DND-41 (cell line): Measurements from ENCODE around the gene AMPH.

ENCODE experiments used
- ATAC-seq: fragments of 200-7000 bp; cut with Tn5 transposase; 3 replicates; pipeline ENCODE4 v1.9.1; 2021; ENCODE audit warnings: low read depth; ENCODE audit not compliant: insufficient read depth
- DNase-seq: peaks from one replicate; pipeline ENCODE4 v3.0.0-alpha.2; 2020
- H2AFZ ChIP-seq: 2 replicates; pipeline ENCODE4 v1.6.0; 2012; ENCODE audit warnings: low read depth, low read length
- H3K27ac ChIP-seq: 2 replicates; pipeline ENCODE4 v1.5.1; 2012; ENCODE audit warnings: low read length, inconsistent platforms
- H3K27me3 ChIP-seq: fragments of 200-600 bp; sonication (generic); 2 replicates; pipeline ENCODE4 v1.6.0; 2012; ENCODE audit warnings: low read length, mild to moderate bottlenecking, inconsistent platforms; ENCODE audit not compliant: insufficient read depth, poor library complexity
- H3K36me3 ChIP-seq: 2 replicates; pipeline ENCODE4 v1.5.1; 2012; ENCODE audit warnings: low read length, inconsistent platforms; ENCODE audit not compliant: insufficient read depth
- H3K4me1 ChIP-seq: 2 replicates; pipeline ENCODE4 v1.5.1; 2012; ENCODE audit warnings: mild to moderate bottlenecking, low read length; ENCODE audit not compliant: insufficient read depth
- H3K4me2 ChIP-seq: 2 replicates; pipeline ENCODE4 v1.6.0; 2012; ENCODE audit warnings: mild to moderate bottlenecking, moderate library complexity, low read length, inconsistent platforms; ENCODE audit not compliant: insufficient read depth
- H3K4me3 ChIP-seq, 2 experiments: fragments of 200-600 bp in 1 of 2; shearing (Covaris generic) in 1 of 2; 2 replicates each; pipeline ENCODE4 v1.5.1; 2012 to 2016; ENCODE audit warnings: inconsistent platforms in 2 of 2, low read length in 2 of 2, mild to moderate bottlenecking in 2 of 2, low read depth in 1 of 2, moderate library complexity in 1 of 2
- H3K79me2 ChIP-seq: 2 replicates; pipeline ENCODE4 v1.6.0; 2012; ENCODE audit warnings: low read length, inconsistent platforms; ENCODE audit not compliant: insufficient read depth
- H3K9ac ChIP-seq: 2 replicates; pipeline ENCODE4 v1.6.0; 2012; ENCODE audit warnings: low read depth, mild to moderate bottlenecking, inconsistent platforms, low read length, moderate library complexity
- H3K9me3 ChIP-seq: 2 replicates; pipeline ENCODE4 v1.5.1; 2012; ENCODE audit warnings: low read length, moderate library complexity, mild to moderate bottlenecking, inconsistent platforms; ENCODE audit not compliant: insufficient read depth, severe bottlenecking
- H4K20me1 ChIP-seq: 2 replicates; pipeline ENCODE4 v1.6.0; 2012; ENCODE audit warnings: low read length; ENCODE audit not compliant: insufficient read depth
- CTCF ChIP-seq: IDR thresholded peaks from 2 replicates; pipeline ENCODE4 v1.5.1; 2012; ENCODE audit warnings: borderline replicate concordance, low read length, moderate library complexity, mild to moderate bottlenecking; ENCODE audit not compliant: poor library complexity, severe bottlenecking; ENCODE audit errors: extremely low read depth
- EZH2 ChIP-seq: IDR thresholded peaks from 3 replicates; pipeline ENCODE4 v1.6.1; 2012; ENCODE audit warnings: borderline replicate concordance, low read depth, mild to moderate bottlenecking, moderate library complexity, low read length, inconsistent platforms; ENCODE audit not compliant: severe bottlenecking

The AMPH gene

GRCh38 chr7:38546763-38547162 is 84.4 kb downstream of the AMPH start:
- Histone ChIP-seq H3K4me2 (no peak overlapping the region), H2AFZ (no peak overlapping the region), H3K36me3 (no peaks in the 10 kb centered on the region), H3K9ac (no peak overlapping the region), H3K4me3 (no peak overlapping the region), H3K27ac (no peak overlapping the region), H3K9me3 (no peaks in the 10 kb centered on the region), H3K79me2 (no peaks in the 10 kb centered on the region), H4K20me1 (no peaks in the 10 kb centered on the region), H3K4me1 (no peaks in the 10 kb centered on the region), H3K27me3 (no peaks in the 10 kb centered on the region)
- TF ChIP-seq CTCF (no peak), EZH2 (no peak)
- DNase-seq (no peak), ATAC-seq (no peak)

- Histone ChIP-seq H3K4me3 (no peak overlapping the region), H3K27ac (no peak overlapping the region), H3K36me3 (no peaks in the 10 kb centered on the region), H3K4me1 (no peaks in the 10 kb centered on the region), H3K4me2 (no peak overlapping the region), H2AFZ (no peak overlapping the region), H3K9me3 (no peaks in the 10 kb centered on the region), H4K20me1 (no peaks in the 10 kb centered on the region), H3K9ac (no peak overlapping the region), H3K27me3 (no peaks in the 10 kb centered on the region), H3K79me2 (no peaks in the 10 kb centered on the region)
- no peak for ATAC-seq
- no peak for DNase-seq
- no peak for TF ChIP-seq EZH2
- no peak for TF ChIP-seq CTCF
Measured at GRCh38 chr7:38545977-38546376, 85.2 kb downstream of the AMPH start.

- Histone ChIP-seq H3K4me3 (no peak overlapping the region), H3K9me3 (no peaks in the 10 kb centered on the region), H3K4me2 (no peak overlapping the region), H3K27ac (no peak overlapping the region), H4K20me1 (no peaks in the 10 kb centered on the region), H3K36me3 (no peaks in the 10 kb centered on the region), H3K27me3 (no peaks in the 10 kb centered on the region), H2AFZ (no peak overlapping the region), H3K9ac (no peak overlapping the region), H3K4me1 (no peaks in the 10 kb centered on the region), H3K79me2 (no peaks in the 10 kb centered on the region)
- no peak for DNase-seq
- TF ChIP-seq CTCF (no peak), EZH2 (no peak)
- ATAC-seq, result no peak
Measured at GRCh38 chr7:38542156-38542555, 89.0 kb downstream of the AMPH start.

- Histone ChIP-seq H4K20me1 (no peaks in the 10 kb centered on the region), H3K4me3 (no peak overlapping the region), H3K4me1 (no peaks in the 10 kb centered on the region), H3K27me3 (no peaks in the 10 kb centered on the region), H2AFZ (no peak overlapping the region), H3K4me2 (no peak overlapping the region), H3K79me2 (no peaks in the 10 kb centered on the region), H3K27ac (no peak overlapping the region), H3K36me3 (no peaks in the 10 kb centered on the region), H3K9me3 (no peaks in the 10 kb centered on the region), H3K9ac (no peak overlapping the region)
- TF ChIP-seq EZH2, result no peak
- no peak for TF ChIP-seq CTCF
- no peak for ATAC-seq
- no peak for DNase-seq
Measured at GRCh38 chr7:38541440-38541839, 89.7 kb downstream of the AMPH start.
